GM23338 (cell line): Measurements from ENCODE around the gene LPP.

Experiments used
- CREB1 ChIP-seq: fragments of 250-450 bp; sonication (Bioruptor Pico); IDR thresholded peaks from 2 replicates; pipeline ENCODE4 v1.5.0; 2020; ENCODE audit warnings: low read depth, mild to moderate bottlenecking, moderate library complexity
- EZH2 ChIP-seq: fragments of 200-600 bp; sonication (generic); IDR thresholded peaks from one replicate; pipeline ENCODE4 v1.8.0; 2017; ENCODE audit warnings: antibody characterized with exemption, mild to moderate bottlenecking, low read depth; ENCODE audit not compliant: unreplicated experiment
- EZH2phosphoT487 ChIP-seq: fragments of 200-600 bp; sonication (generic); IDR thresholded peaks from one replicate; pipeline ENCODE4 v1.8.1; 2018; ENCODE audit warnings: antibody characterized with exemption; ENCODE audit not compliant: unreplicated experiment
- JUNB ChIP-seq: IDR thresholded peaks from one replicate; pipeline ENCODE4 v1.6.1; 2016; ENCODE audit warnings: antibody characterized with exemption; ENCODE audit not compliant: unreplicated experiment
- NANOG ChIP-seq: IDR thresholded peaks from 2 replicates; pipeline ENCODE4 v1.6.1; 2016; ENCODE audit warnings: antibody characterized with exemption, borderline replicate concordance
- POLR2AphosphoS5 ChIP-seq: IDR thresholded peaks from 2 replicates; pipeline ENCODE4 v1.6.1; 2016; ENCODE audit warnings: antibody characterized with exemption, low read depth
- STAT1 ChIP-seq: IDR thresholded peaks from one replicate; pipeline ENCODE4 v1.6.1; 2016; ENCODE audit warnings: antibody characterized with exemption; ENCODE audit not compliant: unreplicated experiment
- ZNF114 ChIP-seq: fragments of 250-450 bp; sonication (Bioruptor Pico); IDR thresholded peaks from 2 replicates; pipeline ENCODE4 v1.5.0; 2020; ENCODE audit warnings: mild to moderate bottlenecking, moderate library complexity
- ZNF331 ChIP-seq: fragments of 250-450 bp; sonication (Bioruptor Pico); IDR thresholded peaks from 2 replicates; pipeline ENCODE4 v1.5.0; 2020; ENCODE audit warnings: low read depth, mild to moderate bottlenecking, moderate library complexity
- ZNF462 ChIP-seq: fragments of 250-450 bp; sonication (Bioruptor Pico); IDR thresholded peaks from 2 replicates; pipeline ENCODE4 v1.5.0; 2020; ENCODE audit warnings: mild to moderate bottlenecking, moderate library complexity
- TF ChIP-seq, protein P1 (sequence below), 2 experiments: fragments of 200-600 bp in 1 of 2; sonication (generic) in 1 of 2; conservative IDR thresholded peaks; 2 replicates each; pipeline versions ENCODE4 v1.5.1 to v1.6.1; 2016 to 2017; ENCODE audit warnings: antibody characterized with exemption in 2 of 2, low read depth in 2 of 2, mild to moderate bottlenecking in 2 of 2, moderate library complexity in 1 of 2
- TF ChIP-seq, protein P2 (sequence below): IDR thresholded peaks from one replicate; pipeline ENCODE4 v1.6.1; 2018; ENCODE audit warnings: antibody characterized with exemption; ENCODE audit not compliant: unreplicated experiment
- TF ChIP-seq, protein P3 (sequence below): IDR thresholded peaks from 2 replicates; pipeline ENCODE4 v1.6.1; 2016; ENCODE audit warnings: antibody characterized with exemption

DNA sequence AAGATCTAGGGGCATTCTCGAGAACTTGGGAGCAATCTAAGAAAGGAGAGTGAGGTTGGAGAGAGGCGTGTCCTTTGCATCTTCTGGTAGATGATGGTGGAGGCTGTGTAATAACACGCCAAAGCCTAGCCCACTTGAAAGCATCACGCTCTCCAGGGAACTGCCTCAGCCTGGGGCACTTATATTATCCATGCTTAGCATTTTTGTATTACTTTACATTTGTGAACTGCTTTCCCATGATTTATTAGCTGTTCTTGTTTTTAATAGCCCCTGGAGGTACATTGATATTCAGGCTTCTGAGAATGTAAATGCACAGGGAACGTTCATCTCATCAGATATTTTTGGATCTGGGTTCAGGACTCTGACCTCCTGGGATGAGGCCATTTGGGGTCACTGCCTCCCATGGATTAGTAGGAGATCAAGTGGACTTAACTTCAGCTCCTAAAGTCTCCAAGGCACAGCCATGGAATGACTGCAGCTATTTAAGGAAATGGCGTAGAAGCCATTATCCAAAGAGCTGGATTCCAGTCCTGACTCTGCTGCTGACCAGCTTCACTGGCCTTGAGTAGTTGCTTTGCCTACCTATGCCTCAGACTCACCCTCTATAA is 124.9 kb downstream of the LPP start:
- TF ChIP-seq, protein P1, sequence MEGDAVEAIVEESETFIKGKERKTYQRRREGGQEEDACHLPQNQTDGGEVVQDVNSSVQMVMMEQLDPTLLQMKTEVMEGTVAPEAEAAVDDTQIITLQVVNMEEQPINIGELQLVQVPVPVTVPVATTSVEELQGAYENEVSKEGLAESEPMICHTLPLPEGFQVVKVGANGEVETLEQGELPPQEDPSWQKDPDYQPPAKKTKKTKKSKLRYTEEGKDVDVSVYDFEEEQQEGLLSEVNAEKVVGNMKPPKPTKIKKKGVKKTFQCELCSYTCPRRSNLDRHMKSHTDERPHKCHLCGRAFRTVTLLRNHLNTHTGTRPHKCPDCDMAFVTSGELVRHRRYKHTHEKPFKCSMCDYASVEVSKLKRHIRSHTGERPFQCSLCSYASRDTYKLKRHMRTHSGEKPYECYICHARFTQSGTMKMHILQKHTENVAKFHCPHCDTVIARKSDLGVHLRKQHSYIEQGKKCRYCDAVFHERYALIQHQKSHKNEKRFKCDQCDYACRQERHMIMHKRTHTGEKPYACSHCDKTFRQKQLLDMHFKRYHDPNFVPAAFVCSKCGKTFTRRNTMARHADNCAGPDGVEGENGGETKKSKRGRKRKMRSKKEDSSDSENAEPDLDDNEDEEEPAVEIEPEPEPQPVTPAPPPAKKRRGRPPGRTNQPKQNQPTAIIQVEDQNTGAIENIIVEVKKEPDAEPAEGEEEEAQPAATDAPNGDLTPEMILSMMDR (conservative IDR thresholded peaks at IDR 0.05; ENCODE audit: low read depth in 2 of 2) = no peak
- TF ChIP-seq ZNF114 (CRISPR knock-in tag) (no peak), EZH2 (no peak), CREB1 (CRISPR knock-in tag) (no peak), POLR2AphosphoS5 (no peak), JUNB (no peak), ZNF462 (CRISPR knock-in tag) (no peak), STAT1 (no peak), EZH2phosphoT487 (no peak), NANOG (no peak), ZNF331 (no peak)
- TF ChIP-seq, protein P2, sequence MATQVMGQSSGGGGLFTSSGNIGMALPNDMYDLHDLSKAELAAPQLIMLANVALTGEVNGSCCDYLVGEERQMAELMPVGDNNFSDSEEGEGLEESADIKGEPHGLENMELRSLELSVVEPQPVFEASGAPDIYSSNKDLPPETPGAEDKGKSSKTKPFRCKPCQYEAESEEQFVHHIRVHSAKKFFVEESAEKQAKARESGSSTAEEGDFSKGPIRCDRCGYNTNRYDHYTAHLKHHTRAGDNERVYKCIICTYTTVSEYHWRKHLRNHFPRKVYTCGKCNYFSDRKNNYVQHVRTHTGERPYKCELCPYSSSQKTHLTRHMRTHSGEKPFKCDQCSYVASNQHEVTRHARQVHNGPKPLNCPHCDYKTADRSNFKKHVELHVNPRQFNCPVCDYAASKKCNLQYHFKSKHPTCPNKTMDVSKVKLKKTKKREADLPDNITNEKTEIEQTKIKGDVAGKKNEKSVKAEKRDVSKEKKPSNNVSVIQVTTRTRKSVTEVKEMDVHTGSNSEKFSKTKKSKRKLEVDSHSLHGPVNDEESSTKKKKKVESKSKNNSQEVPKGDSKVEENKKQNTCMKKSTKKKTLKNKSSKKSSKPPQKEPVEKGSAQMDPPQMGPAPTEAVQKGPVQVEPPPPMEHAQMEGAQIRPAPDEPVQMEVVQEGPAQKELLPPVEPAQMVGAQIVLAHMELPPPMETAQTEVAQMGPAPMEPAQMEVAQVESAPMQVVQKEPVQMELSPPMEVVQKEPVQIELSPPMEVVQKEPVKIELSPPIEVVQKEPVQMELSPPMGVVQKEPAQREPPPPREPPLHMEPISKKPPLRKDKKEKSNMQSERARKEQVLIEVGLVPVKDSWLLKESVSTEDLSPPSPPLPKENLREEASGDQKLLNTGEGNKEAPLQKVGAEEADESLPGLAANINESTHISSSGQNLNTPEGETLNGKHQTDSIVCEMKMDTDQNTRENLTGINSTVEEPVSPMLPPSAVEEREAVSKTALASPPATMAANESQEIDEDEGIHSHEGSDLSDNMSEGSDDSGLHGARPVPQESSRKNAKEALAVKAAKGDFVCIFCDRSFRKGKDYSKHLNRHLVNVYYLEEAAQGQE = no peak
- TF ChIP-seq, protein P3, sequence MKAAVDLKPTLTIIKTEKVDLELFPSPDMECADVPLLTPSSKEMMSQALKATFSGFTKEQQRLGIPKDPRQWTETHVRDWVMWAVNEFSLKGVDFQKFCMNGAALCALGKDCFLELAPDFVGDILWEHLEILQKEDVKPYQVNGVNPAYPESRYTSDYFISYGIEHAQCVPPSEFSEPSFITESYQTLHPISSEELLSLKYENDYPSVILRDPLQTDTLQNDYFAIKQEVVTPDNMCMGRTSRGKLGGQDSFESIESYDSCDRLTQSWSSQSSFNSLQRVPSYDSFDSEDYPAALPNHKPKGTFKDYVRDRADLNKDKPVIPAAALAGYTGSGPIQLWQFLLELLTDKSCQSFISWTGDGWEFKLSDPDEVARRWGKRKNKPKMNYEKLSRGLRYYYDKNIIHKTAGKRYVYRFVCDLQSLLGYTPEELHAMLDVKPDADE = no peak
